Astrocyte of the cerebellum (primary cell): ENCODE results near the gene STMND1.
A peak's percentile ranks its signal among the peaks of the same experiment; 100 is the strongest.

Experiments
- DNase-seq: peaks from one replicate; pipeline ENCODE4 v3.0.0-alpha.2; 2011; ENCODE audit warnings: low read depth
- H3K4me3 ChIP-seq: 2 replicates; pipeline ENCODE4 v1.5.1; 2011; ENCODE audit warnings: mild to moderate bottlenecking, low read depth, low read length, moderate library complexity
- in situ Hi-C: cut with HindIII; loops from 2 replicates; pipeline ENCODE4 v1.10.0; 2017; ENCODE audit warnings: low sequenced_read_pairs
- TF ChIP-seq, protein P1 (sequence below): IDR thresholded peaks from 2 replicates; pipeline ENCODE4 v1.5.1; 2012; ENCODE audit warnings: low read length, low read depth, moderate library complexity, mild to moderate bottlenecking; ENCODE audit errors: missing control alignments

STMND1 gene

DNA sequence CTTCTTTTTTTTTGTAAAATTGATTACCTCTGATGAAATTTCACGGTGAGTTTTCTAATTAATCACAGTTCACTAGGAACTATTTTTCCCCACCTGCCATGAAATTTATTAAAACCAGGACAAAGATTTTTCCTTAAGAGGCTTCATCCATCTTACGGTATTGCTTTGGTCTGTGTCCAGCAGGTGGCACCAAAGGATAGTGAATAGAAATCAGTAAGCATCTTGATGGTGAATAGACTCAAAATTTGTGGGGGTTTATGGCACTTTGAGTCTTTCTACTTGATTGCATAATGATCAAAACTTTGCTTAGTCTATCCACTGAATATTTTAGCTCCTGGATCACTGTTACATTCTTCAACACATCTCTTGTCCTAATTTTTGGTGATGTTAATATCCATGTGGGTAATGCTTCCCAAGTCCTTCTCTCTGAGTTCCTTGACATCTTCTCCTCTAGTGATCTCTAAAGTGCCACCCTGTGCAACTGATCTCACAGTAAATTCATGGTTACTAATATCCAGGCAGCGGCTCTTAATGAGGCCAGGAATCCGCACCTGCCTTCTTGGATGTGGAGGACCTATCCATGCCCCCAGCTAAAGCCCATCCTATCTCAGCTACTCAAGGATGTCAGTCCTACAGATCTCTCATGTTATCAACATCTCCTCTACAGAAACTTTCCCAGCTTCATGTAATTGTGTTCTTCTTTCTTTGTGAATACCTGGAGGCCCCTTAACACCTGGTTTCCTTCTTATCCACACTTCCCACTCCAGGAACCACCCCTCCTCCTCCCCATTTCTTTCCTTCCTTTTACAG lies 54.5 kb downstream of the STMND1 start:
- TF ChIP-seq, protein P1, sequence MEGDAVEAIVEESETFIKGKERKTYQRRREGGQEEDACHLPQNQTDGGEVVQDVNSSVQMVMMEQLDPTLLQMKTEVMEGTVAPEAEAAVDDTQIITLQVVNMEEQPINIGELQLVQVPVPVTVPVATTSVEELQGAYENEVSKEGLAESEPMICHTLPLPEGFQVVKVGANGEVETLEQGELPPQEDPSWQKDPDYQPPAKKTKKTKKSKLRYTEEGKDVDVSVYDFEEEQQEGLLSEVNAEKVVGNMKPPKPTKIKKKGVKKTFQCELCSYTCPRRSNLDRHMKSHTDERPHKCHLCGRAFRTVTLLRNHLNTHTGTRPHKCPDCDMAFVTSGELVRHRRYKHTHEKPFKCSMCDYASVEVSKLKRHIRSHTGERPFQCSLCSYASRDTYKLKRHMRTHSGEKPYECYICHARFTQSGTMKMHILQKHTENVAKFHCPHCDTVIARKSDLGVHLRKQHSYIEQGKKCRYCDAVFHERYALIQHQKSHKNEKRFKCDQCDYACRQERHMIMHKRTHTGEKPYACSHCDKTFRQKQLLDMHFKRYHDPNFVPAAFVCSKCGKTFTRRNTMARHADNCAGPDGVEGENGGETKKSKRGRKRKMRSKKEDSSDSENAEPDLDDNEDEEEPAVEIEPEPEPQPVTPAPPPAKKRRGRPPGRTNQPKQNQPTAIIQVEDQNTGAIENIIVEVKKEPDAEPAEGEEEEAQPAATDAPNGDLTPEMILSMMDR, result peak; percentile 67
- no peak overlapping the region for H3K4me3 ChIP-seq
- in situ Hi-C loops, result loop anchor here (10.0 to 25.0 kb wide), 2 partner anchors 348 to 656 kb away; no protein-coding TSS in a partner anchor
- DNase-seq, result peak; percentile 87

- no peak overlapping the region for H3K4me3 ChIP-seq
- DNase-seq, result no peak
- TF ChIP-seq, protein P1, result no peak
- in situ Hi-C loops, result loop anchor here (10.0 to 25.0 kb wide), 2 partner anchors 348 to 655 kb away; no protein-coding TSS in a partner anchor
Measured at GRCh38 chr6:17156966-17157365, 55.1 kb downstream of the STMND1 start.

GRCh38 chr6:17157617-17158016 lies 55.8 kb downstream of the STMND1 start:
- in situ Hi-C loops, result loop anchor here (10.0 to 25.0 kb wide), 2 partner anchors 347 to 655 kb away; no protein-coding TSS in a partner anchor
- TF ChIP-seq, protein P1, result no peak
- DNase-seq, result no peak

DNA sequence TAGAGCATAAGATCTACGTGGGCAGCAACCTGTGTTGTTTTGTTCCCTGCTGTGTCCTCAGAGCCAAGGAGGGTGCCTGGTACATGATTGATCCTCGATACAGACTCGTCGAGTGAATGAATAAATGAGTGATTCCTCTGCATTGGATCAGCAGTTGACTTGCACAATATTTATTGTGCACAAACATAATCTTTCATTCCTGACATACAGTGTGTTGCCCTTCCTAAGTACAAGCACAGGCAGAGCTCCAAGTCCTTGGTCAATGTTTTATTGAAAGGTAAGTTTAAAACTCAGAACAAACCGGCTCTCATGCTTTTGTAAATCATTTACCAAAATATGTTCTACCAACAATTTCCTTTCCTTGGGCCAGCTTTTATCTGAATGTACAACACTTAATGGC lies 57.4 kb downstream of the STMND1 start:
- in situ Hi-C loops, result loop anchor here (10.0 to 25.0 kb wide), 2 partner anchors 346 to 653 kb away; no protein-coding TSS in a partner anchor
- no peak overlapping the region for H3K4me3 ChIP-seq
- TF ChIP-seq, protein P1, result no peak
- no peak for DNase-seq

More at GRCh38 chr6:17157617-17158016, 55.8 kb downstream of the STMND1 start:
- no peak overlapping the region for H3K4me3 ChIP-seq

DNA sequence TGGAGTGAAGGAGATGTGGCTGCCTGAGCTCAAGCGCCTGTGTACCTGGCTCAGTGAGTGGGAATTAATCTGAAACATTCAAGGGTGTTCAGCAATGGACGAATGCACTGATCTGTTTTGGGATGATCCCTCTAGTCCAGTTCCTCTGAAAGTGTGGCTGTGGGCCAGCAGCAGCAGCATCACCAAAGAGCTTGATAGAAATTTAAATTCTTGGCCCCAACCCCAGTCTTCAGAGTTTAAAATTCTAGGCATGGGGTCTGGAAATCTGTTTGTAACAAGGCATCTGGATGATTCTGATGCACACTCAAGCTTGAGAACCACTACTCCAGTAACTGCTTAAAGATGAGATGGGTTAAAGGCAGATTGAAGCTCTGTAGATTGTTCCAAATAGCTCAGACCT lies 59.2 kb downstream of the STMND1 start:
- no peak for DNase-seq
- in situ Hi-C loops, result loop anchor here (10.0 to 25.0 kb wide), 2 partner anchors 434 to 651 kb away; no protein-coding TSS in a partner anchor
- H3K4me3 ChIP-seq, result no peak overlapping the region
- TF ChIP-seq, protein P1, result no peak

DNA sequence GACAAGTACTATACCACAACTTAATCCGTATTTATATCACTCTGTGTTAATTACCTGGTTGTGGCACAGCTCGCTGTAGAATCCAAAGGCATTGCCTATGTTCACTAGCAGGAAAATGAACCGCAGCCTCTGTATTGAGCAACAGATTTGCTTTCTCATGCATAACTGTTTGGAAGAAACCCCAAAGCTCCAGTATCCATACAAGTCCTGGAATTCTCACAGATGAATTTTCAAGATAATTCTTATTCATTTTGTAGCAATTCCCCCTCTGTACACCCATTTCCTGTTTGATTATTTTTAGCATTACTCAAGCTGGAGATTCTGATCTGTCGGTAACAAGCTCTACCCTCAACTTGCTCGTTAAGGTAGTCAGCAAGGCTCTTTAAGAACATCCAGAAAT lies 63.5 kb downstream of the STMND1 start:
- in situ Hi-C loops, result loop anchor here (10.0 to 25.0 kb wide), 2 partner anchors 429 to 647 kb away; no protein-coding TSS in a partner anchor
- TF ChIP-seq, protein P1, result no peak
- no peak overlapping the region for H3K4me3 ChIP-seq
- no peak for DNase-seq
